Measurements from ENCODE around the gene NPBWR2.

DNA sequence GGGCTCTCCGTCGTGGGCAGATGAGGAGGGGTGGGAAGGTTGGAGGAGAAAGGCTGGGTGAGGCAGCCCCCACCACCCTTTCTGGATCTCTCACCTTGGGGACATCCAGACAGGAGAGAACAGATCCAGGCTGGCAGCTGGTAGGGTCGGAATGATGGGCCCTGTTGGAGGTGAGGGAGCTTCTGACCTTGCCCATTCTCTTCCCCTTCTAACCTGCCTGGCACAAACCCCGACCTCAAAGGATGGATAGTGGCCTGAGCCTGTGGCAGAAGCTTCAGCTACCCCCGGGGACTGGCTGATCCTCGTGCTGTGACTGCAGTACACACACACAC, 6.0 kb upstream of the NPBWR2 start:
- TF ChIP-seq POLR2A (IDR thresholded peaks at IDR 0.05; ENCODE audit: extremely low read depth, insufficient read length), result no peak
- TF ChIP-seq, protein P1, sequence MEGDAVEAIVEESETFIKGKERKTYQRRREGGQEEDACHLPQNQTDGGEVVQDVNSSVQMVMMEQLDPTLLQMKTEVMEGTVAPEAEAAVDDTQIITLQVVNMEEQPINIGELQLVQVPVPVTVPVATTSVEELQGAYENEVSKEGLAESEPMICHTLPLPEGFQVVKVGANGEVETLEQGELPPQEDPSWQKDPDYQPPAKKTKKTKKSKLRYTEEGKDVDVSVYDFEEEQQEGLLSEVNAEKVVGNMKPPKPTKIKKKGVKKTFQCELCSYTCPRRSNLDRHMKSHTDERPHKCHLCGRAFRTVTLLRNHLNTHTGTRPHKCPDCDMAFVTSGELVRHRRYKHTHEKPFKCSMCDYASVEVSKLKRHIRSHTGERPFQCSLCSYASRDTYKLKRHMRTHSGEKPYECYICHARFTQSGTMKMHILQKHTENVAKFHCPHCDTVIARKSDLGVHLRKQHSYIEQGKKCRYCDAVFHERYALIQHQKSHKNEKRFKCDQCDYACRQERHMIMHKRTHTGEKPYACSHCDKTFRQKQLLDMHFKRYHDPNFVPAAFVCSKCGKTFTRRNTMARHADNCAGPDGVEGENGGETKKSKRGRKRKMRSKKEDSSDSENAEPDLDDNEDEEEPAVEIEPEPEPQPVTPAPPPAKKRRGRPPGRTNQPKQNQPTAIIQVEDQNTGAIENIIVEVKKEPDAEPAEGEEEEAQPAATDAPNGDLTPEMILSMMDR (IDR thresholded peaks at IDR 0.05; ENCODE audit: low read depth, low read length), result no peak
- TF ChIP-seq MYC (IDR thresholded peaks at IDR 0.05; ENCODE audit: low read depth, low read length), result no peak
- TF ChIP-seq, protein P2, sequence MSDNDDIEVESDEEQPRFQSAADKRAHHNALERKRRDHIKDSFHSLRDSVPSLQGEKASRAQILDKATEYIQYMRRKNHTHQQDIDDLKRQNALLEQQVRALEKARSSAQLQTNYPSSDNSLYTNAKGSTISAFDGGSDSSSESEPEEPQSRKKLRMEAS (IDR thresholded peaks at IDR 0.05; ENCODE audit: low read depth, low read length), result no peak
